Caki2 (cell line): Measurements from ENCODE around the gene COL12A1. TPM values are rescaled to one million over a fixed set of nuclear protein-coding genes. Genes with fewer than 3 reads are reported as not detected.

Source experiments
- DNase-seq: peaks from one replicate; pipeline ENCODE4 v3.0.0-alpha.2; 2015; ENCODE audit warnings: low read depth
- in situ Hi-C: cut with HindIII; loops from 2 replicates; pipeline ENCODE4 v1.10.0; 2016; ENCODE audit warnings: low sequenced_read_pairs, low pct_unique_long_range_greater_than_20kb, mixed read lengths
- total RNA-seq: library from RNA; depleted of rRNA; stranded (reverse); fragments of >200 nt; shearing (Covaris generic); gene quantifications from 2 replicates; pipeline ENCODE4 v1.2.3, GENCODE V29; 2014; ENCODE audit warnings: low replicate concordance

The COL12A1 gene
- total RNA-seq, 1 experiment from 2014 or later: 6.7 TPM

GRCh38 chr6:75090576-75090975 lies 115.3 kb downstream of the COL12A1 start:
- in situ Hi-C loops: no loop called here
- DNase-seq: no peak

GRCh38 chr6:75089921-75090320 lies 115.9 kb downstream of the COL12A1 start:
- in situ Hi-C loops: no loop called here
- no peak for DNase-seq

GRCh38 chr6:75089151-75089897 lies 116.5 kb downstream of the COL12A1 start:
- no peak for DNase-seq
- in situ Hi-C loops: no loop called here

- in situ Hi-C loops: no loop called here
- DNase-seq: no peak
Measured at GRCh38 chr6:75085931-75086635, 119.8 kb downstream of the COL12A1 start.

- DNase-seq: no peak
- in situ Hi-C loops: no loop called here
Measured at GRCh38 chr6:75084872-75085381, 120.9 kb downstream of the COL12A1 start.

GRCh38 chr6:75084018-75084417 lies 121.8 kb downstream of the COL12A1 start:
- in situ Hi-C loops: no loop called here

GRCh38 chr6:75081921-75082320 lies 123.9 kb downstream of the COL12A1 start:
- in situ Hi-C loops: no loop called here
- no peak for DNase-seq

More at GRCh38 chr6:75084018-75084417, 121.8 kb downstream of the COL12A1 start:
- DNase-seq: no peak

GRCh38 chr6:75081047-75081446 lies 124.8 kb downstream of the COL12A1 start:
- in situ Hi-C loops: no loop called here
- no peak for DNase-seq

GRCh38 chr6:75079589-75079988 lies 126.3 kb downstream of the COL12A1 start:
- in situ Hi-C loops: no loop called here
- DNase-seq: no peak

- in situ Hi-C loops: no loop called here
- no peak for DNase-seq
Measured at GRCh38 chr6:75077701-75078100, 128.2 kb downstream of the COL12A1 start.

- in situ Hi-C loops: no loop called here
- DNase-seq: no peak
Measured at GRCh38 chr6:75076009-75076408, 129.8 kb downstream of the COL12A1 start.

GRCh38 chr6:75070244-75070643 lies 135.6 kb downstream of the COL12A1 start:
- in situ Hi-C loops: no loop called here
- DNase-seq: no peak

GRCh38 chr6:75065523-75065922 lies 140.3 kb downstream of the COL12A1 start:
- no peak for DNase-seq

GRCh38 chr6:75052491-75052890 lies 153.4 kb downstream of the COL12A1 start:
- in situ Hi-C loops: no loop called here
- no peak for DNase-seq

More at GRCh38 chr6:75065523-75065922, 140.3 kb downstream of the COL12A1 start:
- in situ Hi-C loops: no loop called here

- no peak for DNase-seq
- in situ Hi-C loops: no loop called here
Measured at GRCh38 chr6:75049308-75049707, 156.5 kb downstream of the COL12A1 start.

- in situ Hi-C loops: no loop called here
- no peak for DNase-seq
Measured at GRCh38 chr6:75044846-75045245, 161.0 kb downstream of the COL12A1 start.

GRCh38 chr6:75041381-75041780 lies 164.5 kb downstream of the COL12A1 start:
- DNase-seq: no peak
- in situ Hi-C loops: no loop called here
